Parathyroid adenoma (tissue), 2 donors: ENCODE results near the gene CFAP52.
"Not testable (repeated sequence)": the region's sequence is repeated elsewhere in the genome, so short reads cannot be mapped to it uniquely, and the experiment has no call there.

Experiments
- H2AFZ ChIP-seq: fragments of 300-600 bp; sonication (generic); one replicate; pipeline ENCODE4 v1.7.0; 2017; ENCODE audit warnings: antibody characterized with exemption, mild to moderate bottlenecking
- H3K27ac ChIP-seq: fragments of 300-600 bp; sonication (generic); one replicate; pipeline ENCODE4 v1.7.0; 2017
- H3K27me3 ChIP-seq: fragments of 300-600 bp; sonication (generic); one replicate; pipeline ENCODE4 v1.7.0; 2017; ENCODE audit warnings: low read length; ENCODE audit not compliant: control insufficient read depth, insufficient read depth
- H3K36me3 ChIP-seq: fragments of 300-600 bp; sonication (generic); one replicate; pipeline ENCODE4 v1.7.0; 2017; ENCODE audit warnings: low read length; ENCODE audit not compliant: control insufficient read depth, insufficient read depth
- H3K4me1 ChIP-seq: fragments of 300-600 bp; sonication (generic); one replicate; pipeline ENCODE4 v1.7.0; 2017; ENCODE audit warnings: control low read depth
- H3K4me2 ChIP-seq: fragments of 300-600 bp; sonication (generic); one replicate; pipeline ENCODE4 v1.7.0; 2017; ENCODE audit warnings: low read length
- H3K4me3 ChIP-seq: fragments of 300-600 bp; sonication (generic); one replicate; pipeline ENCODE4 v1.7.0; 2017; ENCODE audit warnings: low read depth, low read length
- H3K79me2 ChIP-seq: fragments of 300-600 bp; sonication (generic); one replicate; pipeline ENCODE4 v1.7.0; 2017; ENCODE audit warnings: control low read depth
- H3K9ac ChIP-seq: fragments of 300-600 bp; sonication (generic); one replicate; pipeline ENCODE4 v1.7.0; 2017; ENCODE audit warnings: mild to moderate bottlenecking
- H3K9me3 ChIP-seq: fragments of 300-600 bp; sonication (generic); one replicate; pipeline ENCODE4 v1.7.0; 2017; ENCODE audit warnings: low read length; ENCODE audit not compliant: control insufficient read depth
- CTCF ChIP-seq: fragments of 300-600 bp; sonication (generic); IDR thresholded peaks from one replicate; pipeline ENCODE4 v1.7.0; 2017; ENCODE audit warnings: antibody characterized with exemption, mild to moderate bottlenecking
- donor health status: primary hyperparathyroidism.

The CFAP52 gene

GRCh38 chr17:9632741-9633140 lies 56.3 kb downstream of the CFAP52 start:
- Histone ChIP-seq H3K27ac (no peak overlapping the region), H3K9ac (no peak overlapping the region), H3K79me2 (no peaks in the 10 kb centered on the region), H3K4me3 (no peak overlapping the region), H3K9me3 (no peaks in the 10 kb centered on the region), H2AFZ (no peak overlapping the region), H3K36me3 (no peaks in the 10 kb centered on the region), H3K4me1 (no peaks in the 10 kb centered on the region), H3K4me2 (no peak overlapping the region), H3K27me3 (no peaks in the 10 kb centered on the region)
- TF ChIP-seq CTCF: no peak

- TF ChIP-seq CTCF: no peak
- Histone ChIP-seq H3K4me2 (no peak overlapping the region), H3K4me3 (no peak overlapping the region), H2AFZ (no peak overlapping the region), H3K9ac (no peak overlapping the region), H3K27ac (no peak overlapping the region), H3K9me3 (no peaks in the 10 kb centered on the region), H3K79me2 (no peaks in the 10 kb centered on the region), H3K36me3 (no peaks in the 10 kb centered on the region), H3K4me1 (peaks cover 3% of the 10 kb centered on the region), H3K27me3 (no peaks in the 10 kb centered on the region)
These were observed 58.9 kb downstream of the CFAP52 start for GRCh38 chr17:9635340-9635739.

- Histone ChIP-seq H3K4me3 (no peak overlapping the region), H3K79me2 (no peaks in the 10 kb centered on the region), H3K27ac (no peak overlapping the region), H3K4me2 (no peak overlapping the region), H3K27me3 (no peaks in the 10 kb centered on the region), H3K9me3 (no peaks in the 10 kb centered on the region), H3K9ac (no peak overlapping the region), H3K36me3 (no peaks in the 10 kb centered on the region), H3K4me1 (peaks cover 3% of the 10 kb centered on the region), H2AFZ (no peak overlapping the region)
- no peak for TF ChIP-seq CTCF
These were observed 60.1 kb downstream of the CFAP52 start for GRCh38 chr17:9636501-9636900.

GRCh38 chr17:9640388-9640787 lies 63.9 kb downstream of the CFAP52 start:
- H3K4me2 ChIP-seq, H3K36me3 ChIP-seq, H3K27ac ChIP-seq, H3K27me3 ChIP-seq, H3K9ac ChIP-seq, H2AFZ ChIP-seq, H3K4me1 ChIP-seq, H3K79me2 ChIP-seq, H3K9me3 ChIP-seq, H3K4me3 ChIP-seq: not testable (repeated sequence)

GRCh38 chr17:9643611-9644010 lies 67.2 kb downstream of the CFAP52 start:
- no peak for TF ChIP-seq CTCF
- H3K79me2 ChIP-seq: peaks cover 2% of the 10 kb centered on the region
- no peak overlapping the region for H3K4me3 ChIP-seq
- H3K4me1 ChIP-seq: peaks cover 3% of the 10 kb centered on the region
- H3K9ac ChIP-seq: no peak overlapping the region
- H3K4me2 ChIP-seq: no peak overlapping the region
- no peaks in the 10 kb centered on the region for H3K9me3 ChIP-seq
- H3K36me3 ChIP-seq: no peaks in the 10 kb centered on the region
- no peak overlapping the region for H3K27ac ChIP-seq
- no peak overlapping the region for H2AFZ ChIP-seq
- H3K27me3 ChIP-seq: no peaks in the 10 kb centered on the region
